SK-N-SH (cell line): ENCODE measurements around the gene PTTG1IP. TPM values are rescaled to one million over a fixed set of nuclear protein-coding genes. Genes with fewer than 3 reads are reported as not detected.

ENCODE experiments used
- CTCF ChIA-PET: fragments of 300-600, 350-600 bp; formaldehyde crosslinking; extraction: SDS; loops from one replicate; lab custom pipeline; 2021; lab: Yijun Ruan, JAX
- POLR2A ChIA-PET: fragments of 350-600 bp; sonication (Branson Sonifier 250); formaldehyde crosslinking; extraction: SDS; loops from one replicate; lab custom pipeline; 2020; ENCODE audit warnings: antibody characterized with exemption, inconsistent platforms; lab: Yijun Ruan, JAX
- DNase-seq: peaks from one replicate; pipeline ENCODE4 v3.0.0; 2012
- H2AFZ ChIP-seq: fragments of 200-600 bp; sonication (generic); 2 replicates; pipeline ENCODE4 v1.8.1; 2016; ENCODE audit warnings: antibody characterized with exemption, mild to moderate bottlenecking, low read depth
- H3F3A ChIP-seq: fragments of 200-600 bp; sonication (generic); replicated peaks from 2 replicates; pipeline ENCODE3; 2016; ENCODE audit warnings: antibody characterized with exemption, mild to moderate bottlenecking; ENCODE audit not compliant: insufficient read depth
- H3K27ac ChIP-seq, 2 experiments: fragments of 200-500 bp in 1 of 2; fragments of 200-600 bp in 1 of 2; sonication (Bioruptor generic) in 1 of 2; sonication (generic), shearing (Covaris generic) in 1 of 2; 2 replicates each; pipeline versions ENCODE4 v1.5.1 to v1.6.1; 2014 to 2016; ENCODE audit warnings: low read depth in 2 of 2, inconsistent platforms in 1 of 2, low read length in 1 of 2, mild to moderate bottlenecking in 1 of 2, mixed read lengths in 1 of 2
- H3K27me3 ChIP-seq: fragments of 200-600 bp; sonication (generic), shearing (Covaris generic); 2 replicates; pipeline ENCODE4 v1.6.1; 2016; ENCODE audit warnings: mixed run types; ENCODE audit not compliant: insufficient read depth
- H3K36me3 ChIP-seq, 2 experiments: fragments of 200-500 bp in 1 of 2; fragments of 200-600 bp in 1 of 2; sonication (Bioruptor generic) in 1 of 2; sonication (generic) in 1 of 2; replicated peaks in 1 of 2; 2 replicates each; pipeline versions ENCODE3 to v1.5.1; 2014 to 2016; ENCODE audit warnings: low read length in 1 of 2, mild to moderate bottlenecking in 1 of 2; ENCODE audit not compliant: insufficient read depth in 2 of 2, control insufficient read depth in 1 of 2
- H3K4me1 ChIP-seq, 2 experiments: fragments of 200-500 bp in 1 of 2; fragments of 200-600 bp in 1 of 2; sonication (Bioruptor generic) in 1 of 2; sonication (generic), shearing (Covaris generic) in 1 of 2; 2 replicates each; pipeline versions ENCODE4 v1.5.1 to v1.6.1; 2014 to 2016; ENCODE audit warnings: low read depth in 1 of 2, low read length in 1 of 2, mixed run types in 1 of 2; ENCODE audit not compliant: insufficient read depth in 2 of 2, control insufficient read depth in 1 of 2
- H3K4me2 ChIP-seq: fragments of 200-600 bp; sonication (generic), shearing (Covaris generic); 2 replicates; pipeline ENCODE4 v1.6.1; 2017; ENCODE audit warnings: mixed run types
- H3K4me3 ChIP-seq, 2 experiments: fragments of 200-500 bp in 1 of 2; fragments of 200-600 bp in 1 of 2; sonication (Bioruptor generic) in 1 of 2; sonication (generic), shearing (Covaris generic) in 1 of 2; 2 replicates each; pipeline versions ENCODE4 v1.5.1 to v1.8.1; 2014 to 2016; ENCODE audit warnings: low read depth in 2 of 2, inconsistent platforms in 1 of 2, low read length in 1 of 2, mild to moderate bottlenecking in 1 of 2, mixed read lengths in 1 of 2, moderate library complexity in 1 of 2
- H3K79me2 ChIP-seq: fragments of 200-600 bp; sonication (generic); 2 replicates; pipeline ENCODE4 v1.8.1; 2017; ENCODE audit warnings: mild to moderate bottlenecking; ENCODE audit not compliant: insufficient read depth
- H3K9ac ChIP-seq: fragments of 200-600 bp; sonication (generic); 2 replicates; pipeline ENCODE4 v1.6.1; 2017; ENCODE audit warnings: mixed run types
- H3K9me2 ChIP-seq: fragments of 200-600 bp; sonication (generic); 2 replicates; pipeline ENCODE4 v1.6.1; 2017; ENCODE audit warnings: mixed run types
- H3K9me3 ChIP-seq: fragments of 200-600 bp; sonication (generic); 2 replicates; pipeline ENCODE4 v1.6.1; 2017; ENCODE audit warnings: mixed run types, mild to moderate bottlenecking, moderate library complexity
- H4K20me1 ChIP-seq: fragments of 200-600 bp; sonication (generic); 2 replicates; pipeline ENCODE4 v1.6.1; 2017; ENCODE audit warnings: mild to moderate bottlenecking, mixed run types; ENCODE audit not compliant: insufficient read depth
- CHD2 ChIP-seq: fragments of 150-350 bp; IDR thresholded peaks from 2 replicates; pipeline ENCODE4 v1.6.1; 2018; ENCODE audit warnings: low read length; ENCODE audit not compliant: partially characterized antibody
- ELF1 ChIP-seq: IDR thresholded peaks from 2 replicates; pipeline ENCODE4 v1.4.0; 2012
- EZH2phosphoT487 ChIP-seq: fragments of 200-600 bp; sonication (generic); IDR thresholded peaks from 2 replicates; pipeline ENCODE4 v1.6.1; 2017; ENCODE audit warnings: low read depth, mixed run types, mild to moderate bottlenecking, antibody characterized with exemption, moderate library complexity, borderline replicate concordance
- FOSL2 ChIP-seq: IDR thresholded peaks from 2 replicates; pipeline ENCODE4 v1.4.0; 2012; ENCODE audit warnings: low read depth, mild to moderate bottlenecking, moderate library complexity, borderline replicate concordance
- GABPA ChIP-seq: IDR thresholded peaks from 2 replicates; pipeline ENCODE4 v1.4.0; 2012; ENCODE audit warnings: low read depth, mild to moderate bottlenecking
- IRF3 ChIP-seq: fragments of 150-350 bp; IDR thresholded peaks from 2 replicates; pipeline ENCODE4 v1.6.1; 2016; ENCODE audit warnings: mild to moderate bottlenecking, low read depth, low read length
- JUND ChIP-seq: IDR thresholded peaks from 2 replicates; pipeline ENCODE4 v1.4.0; 2012
- NFIC ChIP-seq: IDR thresholded peaks from 2 replicates; pipeline ENCODE4 v1.4.0; 2012; ENCODE audit warnings: borderline replicate concordance
- POLR2AphosphoS5 ChIP-seq: IDR thresholded peaks from 2 replicates; pipeline ENCODE4 v1.6.1; 2012; ENCODE audit warnings: low read depth, low read length
- RAD21 ChIP-seq: IDR thresholded peaks from 2 replicates; pipeline ENCODE4 v1.6.1; 2012; ENCODE audit warnings: mild to moderate bottlenecking, low read length
- RFX5 ChIP-seq: IDR thresholded peaks from 2 replicates; pipeline ENCODE4 v1.6.1; 2012; ENCODE audit warnings: mild to moderate bottlenecking, improper control_type of control experiment, low read length
- RXRA ChIP-seq: IDR thresholded peaks from 2 replicates; pipeline ENCODE4 v1.4.0; 2012; ENCODE audit warnings: low read depth, mild to moderate bottlenecking, borderline replicate concordance
- SIN3A ChIP-seq: IDR thresholded peaks from 2 replicates; pipeline ENCODE4 v1.6.1; 2012; ENCODE audit warnings: low read depth, mild to moderate bottlenecking, low read length, moderate library complexity, borderline replicate concordance
- SMC3 ChIP-seq: IDR thresholded peaks from 2 replicates; pipeline ENCODE4 v1.6.1; 2012; ENCODE audit warnings: low read depth, low read length, improper control_type of control experiment
- TCF12 ChIP-seq: IDR thresholded peaks from 2 replicates; pipeline ENCODE4 v1.4.0; 2012
- TEAD4 ChIP-seq: IDR thresholded peaks from 2 replicates; pipeline ENCODE4 v1.4.0; 2012; ENCODE audit warnings: mild to moderate bottlenecking, borderline replicate concordance; ENCODE audit not compliant: insufficient read depth
- USF1 ChIP-seq: IDR thresholded peaks from 2 replicates; pipeline ENCODE4 v1.4.0; 2012; ENCODE audit warnings: low read depth, borderline replicate concordance
- USF2 ChIP-seq: fragments of 150-350 bp; IDR thresholded peaks from 2 replicates; pipeline ENCODE4 v1.6.1; 2017; ENCODE audit warnings: antibody characterized with exemption, low read length, low read depth, borderline replicate concordance
- YY1 ChIP-seq: IDR thresholded peaks from 2 replicates; pipeline ENCODE4 v1.4.0; 2012; ENCODE audit warnings: low read depth, mild to moderate bottlenecking
- WGBS: methylation state at CpG from one replicate; pipeline ENCODE4 v1.1.6; 2017; ENCODE audit warnings: low lambda C conversion rate; 5-methylcytosine and 5-hydroxymethylcytosine counted together
- polyA plus RNA-seq, 3 experiments: library from polyadenylated mRNA; depleted of rRNA; stranded (reverse); fragments of >200 nt; gene quantifications; 2 replicates each; pipeline ENCODE4 v1.2.3, GENCODE V29; 2012
- TF ChIP-seq, protein P1 (sequence below): IDR thresholded peaks from 2 replicates; pipeline ENCODE4 v1.4.0; 2012; ENCODE audit warnings: low read depth, borderline replicate concordance

Gene PTTG1IP
- polyA plus RNA-seq, 1 of the 3 experiments (the other 2 are of a cell fraction): 171 TPM

DNA sequence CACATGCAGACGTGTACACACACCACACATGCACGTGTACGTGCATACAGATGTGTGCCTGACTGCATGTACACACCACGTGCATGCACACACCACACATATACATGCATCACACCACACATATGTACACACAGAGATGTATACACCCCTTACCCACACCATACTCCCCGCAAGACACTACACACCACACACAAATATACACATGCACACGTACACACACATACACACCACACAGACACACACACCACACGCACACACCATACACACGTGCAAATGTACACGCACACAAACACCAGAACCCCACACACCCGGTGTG is 37.5 kb upstream of the PTTG1IP start:
- Histone ChIP-seq H2AFZ (no peak overlapping the region), H3K36me3 (no peaks in the 10 kb centered on the region), H3K27ac (no peak overlapping the region; a peak in 1 of 4 replicates), H4K20me1 (no peaks in the 10 kb centered on the region), H3K9me2 (no peaks in the 10 kb centered on the region), H3K9ac (no peak overlapping the region), H3K4me2 (no peak overlapping the region), H3K79me2 (no peaks in the 10 kb centered on the region), H3F3A (no peaks in the 10 kb centered on the region), H3K27me3 (no peaks in the 10 kb centered on the region; the same call in 1 of the 2 replicates), H3K4me1 (peaks cover 5 to 17% of the 10 kb centered on the region in 2 experiments; a peak in 2 of 4 replicates), H3K9me3 (no peaks in the 10 kb centered on the region), H3K4me3 (no peak overlapping the region)
- CTCF ChIA-PET: interaction anchor here (0.7 to 2.5 kb wide), 5 partner anchors 18 to 595 kb away, joined by 3 to 9 read pairs (median 4); no protein-coding TSS in a partner anchor
- 76% methylated on average over 6 of the region's 10 CpGs for WGBS
- TF ChIP-seq GABPA (no peak), NFIC (no peak), USF1 (no peak)
- POLR2A ChIA-PET: no interaction called here
- no peak for DNase-seq

DNA sequence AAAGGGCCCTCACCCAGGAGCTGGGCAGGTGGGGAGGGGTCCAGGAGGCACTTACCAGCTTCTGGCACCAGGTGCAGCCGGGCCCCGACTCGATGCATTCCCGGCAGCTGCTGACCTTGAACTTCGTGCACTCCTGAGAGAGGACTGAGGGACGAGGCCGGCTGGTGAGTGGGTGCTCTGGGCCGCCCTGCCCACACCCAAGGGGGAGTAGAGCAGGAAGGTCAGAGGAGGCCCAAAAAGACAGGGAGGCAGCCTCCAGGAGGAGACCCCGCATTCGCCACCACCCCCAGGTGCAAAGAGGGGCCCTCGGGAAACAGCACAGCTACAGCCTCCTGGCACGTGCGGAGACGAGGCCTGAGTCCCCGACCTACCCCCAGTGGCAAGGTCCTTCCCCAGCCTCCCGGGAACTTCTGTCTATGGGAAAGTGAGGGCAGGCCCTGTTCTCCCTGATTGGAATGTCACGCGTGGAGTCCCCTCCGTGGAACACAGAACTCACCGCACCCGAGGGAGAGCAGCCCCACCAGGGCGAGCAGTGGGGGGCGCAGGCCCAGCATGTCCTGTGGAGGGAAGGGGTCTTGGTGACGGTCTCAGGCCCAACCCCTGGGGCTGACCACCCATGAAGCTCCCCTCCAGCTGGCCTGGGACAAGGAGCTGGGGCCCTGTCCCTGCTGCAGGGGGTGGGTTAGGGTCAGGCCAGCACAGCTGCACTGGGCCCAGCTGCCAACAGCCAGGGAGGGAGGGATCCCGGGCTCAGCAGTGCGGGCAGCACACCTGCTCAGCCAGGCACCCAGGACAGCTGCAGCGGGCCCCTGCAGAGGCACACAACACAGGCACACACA is 37.0 kb upstream of the PTTG1IP start:
- no peaks in the 10 kb centered on the region for H4K20me1 ChIP-seq
- no peaks in the 10 kb centered on the region for H3K9me2 ChIP-seq
- DNase-seq: no peak
- no peaks in the 10 kb centered on the region; the same call in 1 of the 2 replicates for H3K27me3 ChIP-seq
- TF ChIP-seq FOSL2 (no peak), SMC3 (no peak), TCF12 (no peak), POLR2AphosphoS5 (no peak), RXRA (no peak), RAD21 (no peak), EZH2phosphoT487 (no peak), JUND (no peak), TEAD4 (no peak), USF2 (no peak), RFX5 (no peak), IRF3 (no peak), CHD2 (no peak), YY1 (no peak), GABPA (no peak), SIN3A (no peak), ELF1 (no peak)
- TF ChIP-seq, protein P1, sequence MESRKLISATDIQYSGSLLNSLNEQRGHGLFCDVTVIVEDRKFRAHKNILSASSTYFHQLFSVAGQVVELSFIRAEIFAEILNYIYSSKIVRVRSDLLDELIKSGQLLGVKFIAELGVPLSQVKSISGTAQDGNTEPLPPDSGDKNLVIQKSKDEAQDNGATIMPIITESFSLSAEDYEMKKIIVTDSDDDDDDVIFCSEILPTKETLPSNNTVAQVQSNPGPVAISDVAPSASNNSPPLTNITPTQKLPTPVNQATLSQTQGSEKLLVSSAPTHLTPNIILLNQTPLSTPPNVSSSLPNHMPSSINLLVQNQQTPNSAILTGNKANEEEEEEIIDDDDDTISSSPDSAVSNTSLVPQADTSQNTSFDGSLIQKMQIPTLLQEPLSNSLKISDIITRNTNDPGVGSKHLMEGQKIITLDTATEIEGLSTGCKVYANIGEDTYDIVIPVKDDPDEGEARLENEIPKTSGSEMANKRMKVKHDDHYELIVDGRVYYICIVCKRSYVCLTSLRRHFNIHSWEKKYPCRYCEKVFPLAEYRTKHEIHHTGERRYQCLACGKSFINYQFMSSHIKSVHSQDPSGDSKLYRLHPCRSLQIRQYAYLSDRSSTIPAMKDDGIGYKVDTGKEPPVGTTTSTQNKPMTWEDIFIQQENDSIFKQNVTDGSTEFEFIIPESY: no peak
- no peak overlapping the region for H3K4me2 ChIP-seq
- H3K27ac ChIP-seq: no peak overlapping the region; a peak in 1 of 4 replicates
- ChIA-PET POLR2A (no interaction called here), CTCF (interaction anchor here (0.7 to 2.5 kb wide), 7 partner anchors 9 to 594 kb away, joined by 3 to 9 read pairs (median 4); no protein-coding TSS in a partner anchor)
- H3K4me1 ChIP-seq: peaks cover 5 to 17% of the 10 kb centered on the region in 2 experiments; a peak in 2 of 4 replicates
- no peak overlapping the region for H3K4me3 ChIP-seq
- H2AFZ ChIP-seq: no peak overlapping the region
- no peak overlapping the region for H3K9ac ChIP-seq
- no peaks in the 10 kb centered on the region for H3K79me2 ChIP-seq
- no peaks in the 10 kb centered on the region for H3F3A ChIP-seq
- no peaks in the 10 kb centered on the region for H3K36me3 ChIP-seq
- H3K9me3 ChIP-seq: no peaks in the 10 kb centered on the region
- 93% methylated on average over 12 of the region's 27 CpGs for WGBS
